Thymus (tissue), 11 donors: ENCODE data around the gene ARL5C. TPM values are rescaled to one million over a fixed set of nuclear protein-coding genes. Genes with fewer than 3 reads are reported as not detected.

ENCODE experiments used
- DNase-seq, 9 donors: peaks; one replicate each; pipeline ENCODE4 v3.0.0-alpha.2; 2013; ENCODE audit warnings: low spot score in 9 of 9, low read depth in 6 of 9, missing footprints in 1 of 9
- H3K27ac ChIP-seq, 2 donors: one replicate each; pipeline ENCODE4 v1.5.1; 2013; ENCODE audit warnings: control low read depth in 1 of 2, low read depth in 1 of 2, low read length in 1 of 2, mild to moderate bottlenecking in 1 of 2, moderate library complexity in 1 of 2
- H3K27me3 ChIP-seq, 2 donors: one replicate each; pipeline ENCODE4 v1.5.1; 2013; ENCODE audit warnings: low read length in 1 of 2; ENCODE audit not compliant: control insufficient read depth in 2 of 2, insufficient read depth in 1 of 2
- H3K36me3 ChIP-seq, 2 donors: one replicate each; pipeline ENCODE4 v1.5.1; 2013; ENCODE audit warnings: low read length in 1 of 2, mild to moderate bottlenecking in 1 of 2, moderate library complexity in 1 of 2; ENCODE audit not compliant: control insufficient read depth in 2 of 2, insufficient read depth in 2 of 2
- H3K4me1 ChIP-seq, 2 donors: one replicate each; pipeline ENCODE4 v1.5.1; 2013; ENCODE audit warnings: low read length in 2 of 2; ENCODE audit not compliant: control insufficient read depth in 2 of 2, insufficient read depth in 2 of 2
- H3K4me3 ChIP-seq, 2 donors: one replicate each; pipeline ENCODE4 v1.5.1; 2013; ENCODE audit warnings: low read length in 2 of 2, control low read depth in 1 of 2, mild to moderate bottlenecking in 1 of 2
- H3K9me3 ChIP-seq, 2 donors: one replicate each; pipeline ENCODE4 v1.5.1; 2013; ENCODE audit warnings: low read length in 1 of 2, mild to moderate bottlenecking in 1 of 2; ENCODE audit not compliant: control insufficient read depth in 2 of 2, insufficient read depth in 1 of 2
- WGBS: extraction: QIAGEN DNeasy Blood & Tissue Kit; methylation state at CpG from one replicate; pipeline ENCODE4 v1.1.7; 2013; 5-methylcytosine and 5-hydroxymethylcytosine counted together
- polyA plus RNA-seq: library from polyadenylated mRNA; stranded (reverse); fragments of 200-250 nt; gene quantifications from one replicate; pipeline ENCODE4 v1.2.3, GENCODE V29; 2013
- total RNA-seq: library from RNA; stranded (reverse); fragments of 120-200 nt; gene quantifications from one replicate; pipeline ENCODE4 v1.2.4, GENCODE V29; 2013
- donor health status: healthy.

The ARL5C gene
- total and polyA plus RNA-seq, 2 donors = 3.7 to 6.3 TPM

GRCh38 chr17:39187152-39187830, 21.3 kb upstream of the ARL5C start:
- H3K36me3 ChIP-seq = peaks cover 67 to 77% of the 10 kb centered on the region in 2 donors
- no peak overlapping the region for H3K27ac ChIP-seq
- DNase-seq = no peak
- no peaks in the 10 kb centered on the region for H3K4me1 ChIP-seq
- H3K9me3 ChIP-seq = peaks cover 0 to 2% of the 10 kb centered on the region in 2 donors
- no peaks in the 10 kb centered on the region for H3K27me3 ChIP-seq
- WGBS = 95% methylated on average over 9 of the region's 9 CpGs
- H3K4me3 ChIP-seq = no peak overlapping the region

DNA sequence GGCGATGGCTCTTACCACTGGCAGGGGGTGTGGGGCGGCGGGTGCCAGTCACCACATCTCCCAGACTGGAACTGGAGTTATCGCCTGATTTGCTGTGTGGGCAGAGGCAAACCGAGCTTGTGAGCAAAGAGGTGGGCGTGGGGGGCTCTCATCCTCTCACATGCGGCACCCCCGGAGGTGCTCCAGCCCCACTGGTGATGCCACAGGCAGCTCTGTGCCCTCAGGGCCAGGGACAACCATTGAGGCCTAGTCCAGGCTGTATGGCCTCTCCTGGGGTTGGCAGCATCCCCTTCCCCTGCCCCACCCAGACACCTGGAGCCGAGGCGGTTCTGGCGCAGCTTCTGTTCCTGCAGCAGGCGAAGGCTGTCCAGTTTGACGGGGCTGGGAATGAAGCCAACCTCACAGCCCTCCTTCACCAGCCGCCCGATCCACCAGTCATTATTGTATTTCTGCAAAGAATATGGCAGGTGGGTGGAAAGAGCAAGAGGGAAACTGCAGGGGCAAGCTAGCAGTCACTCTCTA, 20.6 kb upstream of the ARL5C start:
- peaks cover under 1 to 2% of the 10 kb centered on the region in 2 donors for H3K9me3 ChIP-seq
- H3K36me3 ChIP-seq = peaks cover 60 to 73% of the 10 kb centered on the region in 2 donors
- H3K4me3 ChIP-seq = no peak overlapping the region
- 97% methylated on average over 15 of the region's 15 CpGs for WGBS
- H3K27me3 ChIP-seq = no peaks in the 10 kb centered on the region
- DNase-seq = no peak
- H3K27ac ChIP-seq = no peak overlapping the region
- H3K4me1 ChIP-seq = no peaks in the 10 kb centered on the region

- H3K36me3 ChIP-seq = peaks cover 62 to 63% of the 10 kb centered on the region in 2 donors
- H3K27ac ChIP-seq = no peak overlapping the region
- DNase-seq = no peak
These were observed 17.8 kb upstream of the ARL5C start for GRCh38 chr17:39183720-39184119.

GRCh38 chr17:39183045-39183444, 17.1 kb upstream of the ARL5C start:
- peaks cover 2 to 4% of the 10 kb centered on the region in 2 donors for H3K9me3 ChIP-seq
- 98% methylated on average over 5 of the region's 5 CpGs for WGBS
- DNase-seq = no peak
- H3K4me1 ChIP-seq = no peaks in the 10 kb centered on the region
- no peak overlapping the region for H3K4me3 ChIP-seq
- no peaks in the 10 kb centered on the region for H3K27me3 ChIP-seq
- peaks cover 59 to 65% of the 10 kb centered on the region in 2 donors for H3K36me3 ChIP-seq
- H3K27ac ChIP-seq = no peak overlapping the region

More at GRCh38 chr17:39183720-39184119, 17.8 kb upstream of the ARL5C start:
- no peaks in the 10 kb centered on the region for H3K27me3 ChIP-seq
- WGBS = 97% methylated on average over 10 of the region's 10 CpGs
- H3K4me1 ChIP-seq = no peaks in the 10 kb centered on the region
- H3K9me3 ChIP-seq = peaks cover 2 to 4% of the 10 kb centered on the region in 2 donors
- no peak overlapping the region for H3K4me3 ChIP-seq

DNA sequence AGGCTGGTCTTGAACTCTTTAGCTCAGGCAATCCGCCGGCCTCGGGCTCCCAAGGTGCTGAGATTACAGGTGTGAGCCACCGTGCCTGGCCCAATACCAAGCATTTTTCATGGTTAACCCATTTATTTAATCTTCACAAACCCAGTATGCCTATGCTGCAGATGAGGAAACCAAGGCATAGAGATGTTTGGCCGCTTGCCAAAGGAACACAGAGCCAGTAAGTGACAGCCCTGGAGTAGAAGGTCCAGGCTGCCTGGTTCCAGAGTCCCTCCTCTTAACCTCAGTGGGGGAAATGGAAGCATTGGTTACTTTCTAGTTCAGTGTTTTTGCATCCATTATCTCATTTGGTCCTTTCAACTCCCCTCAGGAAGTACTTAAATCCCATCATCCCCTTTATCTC, 15.3 kb upstream of the ARL5C start:
- no peak overlapping the region for H3K27ac ChIP-seq
- DNase-seq = no peak
- no peak overlapping the region for H3K4me3 ChIP-seq
- H3K4me1 ChIP-seq = no peaks in the 10 kb centered on the region
- no peaks in the 10 kb centered on the region for H3K27me3 ChIP-seq
- H3K9me3 ChIP-seq = peaks cover 3 to 4% of the 10 kb centered on the region in 2 donors
- peaks cover 64 to 68% of the 10 kb centered on the region in 2 donors for H3K36me3 ChIP-seq
- 97% methylated on average over 5 of the region's 5 CpGs for WGBS

DNA sequence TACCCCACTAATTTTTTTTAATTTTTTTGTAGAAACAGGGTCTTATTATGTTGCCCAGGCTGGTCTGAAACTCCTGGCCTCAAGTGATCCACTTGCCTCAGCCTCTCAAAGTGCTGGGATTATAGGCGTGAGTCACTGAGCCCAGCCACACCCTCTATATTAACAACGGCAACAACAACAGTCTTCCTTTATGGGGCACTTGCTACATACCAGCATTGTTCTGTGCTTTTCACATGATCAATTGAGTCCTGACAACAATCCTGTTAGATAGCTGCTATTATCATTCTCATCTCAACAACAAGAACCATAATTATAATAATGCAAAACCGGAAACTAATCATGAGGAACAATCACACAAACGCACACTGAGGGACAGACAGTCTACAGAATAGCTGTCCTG, 12.6 kb upstream of the ARL5C start:
- WGBS = 95% methylated on average over 4 of the region's 4 CpGs
- Histone ChIP-seq H3K27ac (no peak overlapping the region), H3K9me3 (peaks cover 1 to 7% of the 10 kb centered on the region in 2 donors), H3K36me3 (peaks cover 49 to 52% of the 10 kb centered on the region in 2 donors), H3K4me3 (no peak overlapping the region), H3K4me1 (peaks cover 15 to 20% of the 10 kb centered on the region in 2 donors), H3K27me3 (no peaks in the 10 kb centered on the region)
- no peak for DNase-seq

DNA sequence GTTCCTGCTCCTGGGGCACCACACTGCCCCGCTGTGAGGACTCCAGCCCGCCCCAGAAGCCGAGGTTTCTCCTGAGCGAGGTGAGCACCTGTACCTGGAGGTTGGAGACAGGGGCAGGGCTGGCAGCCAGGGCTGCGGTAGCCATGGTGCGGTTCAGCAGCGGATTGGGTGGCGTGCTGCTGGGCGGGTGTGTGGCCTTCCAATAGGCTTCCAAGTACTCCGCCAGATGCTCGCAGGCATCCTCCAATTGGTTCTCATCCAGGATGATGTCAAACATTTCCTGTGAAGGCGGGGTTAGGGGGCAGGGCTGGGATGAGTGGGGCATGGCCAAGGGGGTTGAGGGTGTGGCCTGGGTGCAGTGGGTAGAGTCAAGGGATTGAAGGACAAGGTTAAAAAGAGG, 11.3 kb upstream of the ARL5C start:
- Histone ChIP-seq H3K36me3 (peaks cover 42 to 44% of the 10 kb centered on the region in 2 donors), H3K9me3 (peaks cover 1 to 7% of the 10 kb centered on the region in 2 donors), H3K27me3 (no peaks in the 10 kb centered on the region), H3K4me1 (peaks cover 20 to 32% of the 10 kb centered on the region in 2 donors), H3K27ac (no peak overlapping the region), H3K4me3 (no peak overlapping the region)
- no peak for DNase-seq
- WGBS = 97% methylated on average over 12 of the region's 12 CpGs

DNA sequence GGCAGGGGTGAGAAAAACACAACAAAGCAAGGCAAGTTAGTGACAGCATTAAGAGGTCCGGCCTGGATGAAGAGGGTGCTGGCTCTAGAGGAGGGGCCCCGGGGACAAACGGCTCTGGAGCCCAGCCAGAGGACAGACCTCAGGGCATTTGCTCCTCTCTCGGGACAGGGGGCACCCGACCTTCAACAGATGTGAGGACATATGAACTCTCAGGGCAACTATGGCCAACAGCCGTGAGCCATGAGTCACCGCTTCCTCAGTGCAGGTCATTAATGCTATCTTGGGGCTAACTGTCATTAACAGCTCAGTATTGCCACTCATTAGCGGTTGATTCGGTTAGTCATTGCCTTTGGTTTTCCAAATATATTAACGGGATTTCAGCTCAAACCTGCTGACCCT, 9.7 kb upstream of the ARL5C start:
- Histone ChIP-seq H3K4me3 (no peak overlapping the region), H3K4me1 (peaks cover 26 to 48% of the 10 kb centered on the region in 2 donors), H3K9me3 (peaks cover 1 to 3% of the 10 kb centered on the region in 2 donors), H3K27ac (no peak overlapping the region), H3K36me3 (peaks cover 36 to 38% of the 10 kb centered on the region in 2 donors), H3K27me3 (no peaks in the 10 kb centered on the region)
- WGBS = 93% methylated on average over 10 of the region's 10 CpGs
- DNase-seq = no peak

GRCh38 chr17:39174920-39175694, 9.1 kb upstream of the ARL5C start:
- Histone ChIP-seq H3K9me3 (peaks cover 1 to 3% of the 10 kb centered on the region in 2 donors), H3K27me3 (no peaks in the 10 kb centered on the region), H3K4me1 (peaks cover 29 to 54% of the 10 kb centered on the region in 2 donors), H3K36me3 (peaks cover 34 to 38% of the 10 kb centered on the region in 2 donors), H3K4me3 (peak overlapping the region in 1 of 2 donors; percentile 18), H3K27ac (peak overlapping the region in 1 of 2 donors; percentile 97)
- DNase-seq = peak in 6 of 9 donors; percentile 82 to 96 (median 91)
- WGBS = 63% methylated on average over 35 of the region's 35 CpGs
